ENCODE results near the gene MSTN. TPM values are rescaled to one million over a fixed set of nuclear protein-coding genes. Genes with fewer than 3 reads are reported as not detected.

MSTN gene
- total and polyA plus RNA-seq, 2 experiments from 2014 or later, result 0.21 TPM; not detected in 1

- no peak for TF ChIP-seq EZH2 (IDR thresholded peaks at IDR 0.05; ENCODE audit: low read depth, unreplicated experiment)
- TF ChIP-seq, protein P1, sequence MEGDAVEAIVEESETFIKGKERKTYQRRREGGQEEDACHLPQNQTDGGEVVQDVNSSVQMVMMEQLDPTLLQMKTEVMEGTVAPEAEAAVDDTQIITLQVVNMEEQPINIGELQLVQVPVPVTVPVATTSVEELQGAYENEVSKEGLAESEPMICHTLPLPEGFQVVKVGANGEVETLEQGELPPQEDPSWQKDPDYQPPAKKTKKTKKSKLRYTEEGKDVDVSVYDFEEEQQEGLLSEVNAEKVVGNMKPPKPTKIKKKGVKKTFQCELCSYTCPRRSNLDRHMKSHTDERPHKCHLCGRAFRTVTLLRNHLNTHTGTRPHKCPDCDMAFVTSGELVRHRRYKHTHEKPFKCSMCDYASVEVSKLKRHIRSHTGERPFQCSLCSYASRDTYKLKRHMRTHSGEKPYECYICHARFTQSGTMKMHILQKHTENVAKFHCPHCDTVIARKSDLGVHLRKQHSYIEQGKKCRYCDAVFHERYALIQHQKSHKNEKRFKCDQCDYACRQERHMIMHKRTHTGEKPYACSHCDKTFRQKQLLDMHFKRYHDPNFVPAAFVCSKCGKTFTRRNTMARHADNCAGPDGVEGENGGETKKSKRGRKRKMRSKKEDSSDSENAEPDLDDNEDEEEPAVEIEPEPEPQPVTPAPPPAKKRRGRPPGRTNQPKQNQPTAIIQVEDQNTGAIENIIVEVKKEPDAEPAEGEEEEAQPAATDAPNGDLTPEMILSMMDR (conservative IDR thresholded peaks at IDR 0.05; ENCODE audit: low read depth in 2 of 2), result peak; percentile 82 to 93
- H2AFZ ChIP-seq, result no peak overlapping the region
- no peaks in the 10 kb centered on the region for H3K27me3 Mint-ChIP-seq (ENCODE audit: insufficient read depth, low read depth, poor library complexity)
- no peaks in the 10 kb centered on the region for H3K27me3 ChIP-seq (ENCODE audit: insufficient read depth)
- no peak overlapping the region for H3K27ac Mint-ChIP-seq
- no peak overlapping the region for H3K27ac ChIP-seq (ENCODE audit: low read depth)
- H3K36me3 ChIP-seq (ENCODE audit: insufficient read depth), result no peaks in the 10 kb centered on the region
- H3F3A ChIP-seq (replicated peaks; ENCODE audit: low read depth), result no peaks in the 10 kb centered on the region
- no peak overlapping the region for H3K4me3 Mint-ChIP-seq
- H3K4me3 ChIP-seq, result no peak overlapping the region
- H3K4me1 Mint-ChIP-seq, result no peaks in the 10 kb centered on the region
- no peaks in the 10 kb centered on the region for H3K9me2 ChIP-seq (ENCODE audit: insufficient read depth)
- DNase-seq (ENCODE audit: low spot score), result peak; percentile 83
- no peak overlapping the region for H3K4me2 ChIP-seq
- H3K4me1 ChIP-seq (ENCODE audit: insufficient read depth), result no peaks in the 10 kb centered on the region
- ATAC-seq, result peak; percentile 39; the same call in 1 of the 3 replicates
- no peaks in the 10 kb centered on the region for H3K36me3 Mint-ChIP-seq (ENCODE audit: low read depth)
- H4K20me1 ChIP-seq (replicated peaks; ENCODE audit: insufficient read depth), result no peaks in the 10 kb centered on the region
- H3K9me3 Mint-ChIP-seq, result no peaks in the 10 kb centered on the region
- no peaks in the 10 kb centered on the region for H3K79me2 ChIP-seq (replicated peaks; ENCODE audit: insufficient read depth)
Observed at GRCh38 chr2:190088917-190089316, 26.4 kb upstream of the MSTN start.

DNA sequence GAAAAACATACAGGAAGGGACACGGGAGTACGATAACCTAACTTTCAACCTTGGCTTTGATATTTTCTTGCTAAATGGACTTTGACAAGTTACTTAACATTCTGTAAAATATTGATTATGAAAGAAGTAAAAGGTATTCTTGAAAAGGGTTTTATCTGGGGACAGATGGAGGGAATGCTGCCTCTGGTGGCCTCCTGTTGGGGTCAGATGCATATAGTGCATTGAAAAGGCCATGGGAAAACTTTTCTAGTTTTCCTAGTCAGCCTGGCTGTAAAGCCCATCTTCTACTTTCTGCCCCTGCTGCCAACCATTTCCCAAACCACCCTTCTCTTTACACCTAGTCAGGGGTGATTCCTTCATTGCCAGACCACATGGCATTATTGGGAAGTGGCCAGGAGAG, 22.2 kb upstream of the MSTN start:
- Mint-ChIP-seq H3K9me3 (no peaks in the 10 kb centered on the region), H3K27me3 (ENCODE audit: insufficient read depth, low read depth, poor library complexity) (peaks cover 1% of the 10 kb centered on the region), H3K27ac (no peak overlapping the region), H3K4me3 (no peak overlapping the region), H3K4me1 (peaks cover 8% of the 10 kb centered on the region; the same call in 2 of the 3 replicates), H3K36me3 (ENCODE audit: low read depth) (no peaks in the 10 kb centered on the region)
- Histone ChIP-seq H3K27me3 (ENCODE audit: insufficient read depth) (no peaks in the 10 kb centered on the region), H3K4me2 (no peak overlapping the region), H3F3A (replicated peaks; ENCODE audit: low read depth) (no peaks in the 10 kb centered on the region), H2AFZ (no peak overlapping the region), H3K36me3 (ENCODE audit: insufficient read depth) (no peaks in the 10 kb centered on the region), H3K27ac (ENCODE audit: low read depth) (no peak overlapping the region), H3K4me1 (ENCODE audit: insufficient read depth) (no peaks in the 10 kb centered on the region), H3K4me3 (no peak overlapping the region), H3K79me2 (replicated peaks; ENCODE audit: insufficient read depth) (no peaks in the 10 kb centered on the region), H4K20me1 (replicated peaks; ENCODE audit: insufficient read depth) (no peaks in the 10 kb centered on the region), H3K9me2 (ENCODE audit: insufficient read depth) (no peaks in the 10 kb centered on the region)
- ATAC-seq, result peak; percentile 55
- TF ChIP-seq, protein P1 (conservative IDR thresholded peaks at IDR 0.05; ENCODE audit: low read depth in 2 of 2), result peak in 1 of 2 experiments; percentile 30
- TF ChIP-seq ZNF114 (CRISPR knock-in tag; IDR thresholded peaks at IDR 0.05) (no peak), NANOG (IDR thresholded peaks at IDR 0.05; ENCODE audit: borderline replicate concordance) (no peak)
- DNase-seq (ENCODE audit: low spot score), result peak; percentile 29

DNA sequence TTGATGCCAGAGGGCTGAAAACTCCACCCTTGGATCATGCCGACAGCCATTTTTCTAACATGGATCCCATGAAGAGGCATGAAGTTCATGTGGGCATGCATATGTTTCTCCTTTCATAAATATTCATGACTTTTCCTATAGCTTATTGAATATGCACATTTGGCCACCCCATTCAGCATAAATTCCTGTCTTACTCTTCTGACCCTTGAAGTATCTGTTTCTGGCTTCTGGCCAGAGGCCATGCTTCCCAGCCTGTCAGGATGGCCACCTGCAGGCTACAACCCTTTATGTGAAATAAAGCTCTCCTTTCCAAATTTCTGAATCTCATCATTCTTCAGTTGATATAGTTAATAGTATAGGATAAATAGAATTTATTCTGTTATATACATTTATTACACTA, 19.6 kb upstream of the MSTN start:
- H4K20me1 ChIP-seq (replicated peaks; ENCODE audit: insufficient read depth), result no peaks in the 10 kb centered on the region
- no peak overlapping the region for H3K4me2 ChIP-seq
- no peaks in the 10 kb centered on the region for H3K79me2 ChIP-seq (replicated peaks; ENCODE audit: insufficient read depth)
- no peak overlapping the region for H3K4me3 Mint-ChIP-seq
- H3F3A ChIP-seq (replicated peaks; ENCODE audit: low read depth), result no peaks in the 10 kb centered on the region
- no peaks in the 10 kb centered on the region for H3K36me3 ChIP-seq (ENCODE audit: insufficient read depth)
- no peak overlapping the region for H2AFZ ChIP-seq
- H3K27ac Mint-ChIP-seq, result no peak overlapping the region
- no peaks in the 10 kb centered on the region for H3K4me1 ChIP-seq (ENCODE audit: insufficient read depth)
- no peak overlapping the region for H3K4me3 ChIP-seq
- no peaks in the 10 kb centered on the region for H3K9me3 Mint-ChIP-seq
- H3K9me2 ChIP-seq (ENCODE audit: insufficient read depth), result no peaks in the 10 kb centered on the region
- H3K36me3 Mint-ChIP-seq (ENCODE audit: low read depth), result no peaks in the 10 kb centered on the region
- no peak overlapping the region for H3K27ac ChIP-seq (ENCODE audit: low read depth)
- no peaks in the 10 kb centered on the region for H3K27me3 ChIP-seq (ENCODE audit: insufficient read depth)
- H3K4me1 Mint-ChIP-seq, result peaks cover 8% of the 10 kb centered on the region; the same call in 2 of the 3 replicates
- peaks cover 6% of the 10 kb centered on the region for H3K27me3 Mint-ChIP-seq (ENCODE audit: insufficient read depth, low read depth, poor library complexity)
- DNase-seq (ENCODE audit: low spot score) (no peak), ATAC-seq (no peak)
- no peak for TF ChIP-seq ZNF114 (CRISPR knock-in tag; IDR thresholded peaks at IDR 0.05)
- TF ChIP-seq CREB1 (CRISPR knock-in tag; IDR thresholded peaks at IDR 0.05; ENCODE audit: low read depth), result no peak
- TF ChIP-seq ZNF462 (CRISPR knock-in tag; IDR thresholded peaks at IDR 0.05), result no peak

Data from GM23338 (cell line).